WTC11 (cell line): ENCODE measurements around the gene TLE5. TPM values are rescaled to one million over a fixed set of nuclear protein-coding genes. Genes with fewer than 3 reads are reported as not detected.

Experiments
- ATAC-seq: fragments of 200-7000 bp; cut with Tn5 transposase; 2 replicates; pipeline ENCODE4 v1.10.0; 2021; ENCODE audit warnings: mild to moderate bottlenecking, moderate library complexity
- CTCF ChIA-PET: fragments of 300-600 bp; sonication (Branson Sonifier 250); formaldehyde crosslinking; loops from one replicate; lab custom pipeline; 2021; ENCODE audit warnings: antibody characterized with exemption; lab: Charles Lee
- POLR2A ChIA-PET: fragments of 350-600 bp; sonication (Branson Sonifier 250); formaldehyde crosslinking; loops from one replicate; lab custom pipeline; 2021; ENCODE audit warnings: antibody characterized with exemption; lab: Charles Lee
- DNase-seq: peaks from one replicate; pipeline ENCODE4 v3.0.0; 2021; ENCODE audit warnings: low spot score
- H3K27ac Mint-ChIP-seq: 2 replicates; pipeline ENCODE4 v1.8.0; 2021; ENCODE audit warnings: mixed read lengths
- H3K27me3 Mint-ChIP-seq: 2 replicates; pipeline ENCODE4 v1.8.0; 2021; ENCODE audit warnings: low read depth, mild to moderate bottlenecking, moderate library complexity, mixed read lengths
- H3K36me3 Mint-ChIP-seq: 2 replicates; pipeline ENCODE4 v1.8.0; 2021; ENCODE audit warnings: mixed read lengths
- H3K4me1 Mint-ChIP-seq: 2 replicates; pipeline ENCODE4 v1.8.0; 2022; ENCODE audit warnings: mixed read lengths
- H3K4me3 Mint-ChIP-seq: 2 replicates; pipeline ENCODE4 v1.8.0; 2021; ENCODE audit warnings: mild to moderate bottlenecking, moderate library complexity, mixed read lengths
- H3K9me3 Mint-ChIP-seq: 2 replicates; pipeline ENCODE4 v1.8.0; 2021; ENCODE audit warnings: mixed read lengths
- CBFB ChIP-seq: sonication (generic); formaldehyde crosslinking; IDR thresholded peaks from 2 replicates; pipeline ENCODE4 v1.8.1; 2022; ENCODE audit warnings: mild to moderate bottlenecking, low read depth, missing genetic modification reagents
- ERG ChIP-seq: fragments of 250-450 bp; sonication (Bioruptor Pico); IDR thresholded peaks from 2 replicates; pipeline ENCODE4 v1.8.0; 2021; ENCODE audit warnings: mild to moderate bottlenecking
- IRF2 ChIP-seq: sonication (generic); formaldehyde crosslinking; IDR thresholded peaks from 2 replicates; pipeline ENCODE4 v1.8.0; 2022; ENCODE audit warnings: low read depth, missing genetic modification reagents, borderline replicate concordance
- JAZF1 ChIP-seq: fragments of 250-450 bp; sonication (Bioruptor Pico); IDR thresholded peaks from 2 replicates; pipeline ENCODE4 v1.9.0; 2021; ENCODE audit warnings: moderate library complexity, mild to moderate bottlenecking, inconsistent platforms
- MXD4 ChIP-seq: fragments of 250-450 bp; sonication (Bioruptor Pico); IDR thresholded peaks from 2 replicates; pipeline ENCODE4 v1.8.0; 2021; ENCODE audit warnings: mild to moderate bottlenecking, moderate library complexity, borderline replicate concordance
- RELA ChIP-seq: sonication (generic); formaldehyde crosslinking; IDR thresholded peaks from 2 replicates; pipeline ENCODE4 v1.8.1; 2022; ENCODE audit warnings: missing genetic modification reagents, mild to moderate bottlenecking, borderline replicate concordance
- RORB ChIP-seq: fragments of 250-450 bp; sonication (Bioruptor Pico); IDR thresholded peaks from 2 replicates; pipeline ENCODE4 v1.9.0; 2021; ENCODE audit warnings: mild to moderate bottlenecking
- SMAD3 ChIP-seq: sonication (generic); formaldehyde crosslinking; IDR thresholded peaks from 2 replicates; pipeline ENCODE4 v1.8.0; 2022; ENCODE audit warnings: missing genetic modification reagents, mild to moderate bottlenecking, borderline replicate concordance
- TP53 ChIP-seq: sonication (generic); formaldehyde crosslinking; IDR thresholded peaks from 2 replicates; pipeline ENCODE4 v1.8.1; 2023; ENCODE audit warnings: mild to moderate bottlenecking, missing genetic modification reagents
- USF1 ChIP-seq: sonication (generic); formaldehyde crosslinking; IDR thresholded peaks from 2 replicates; pipeline ENCODE4 v1.8.0; 2022; ENCODE audit warnings: mild to moderate bottlenecking, missing genetic modification reagents
- ZNF121 ChIP-seq: sonication (generic); formaldehyde crosslinking; IDR thresholded peaks from 2 replicates; pipeline ENCODE4 v1.8.0; 2023; ENCODE audit warnings: missing genetic modification reagents
- ZNF423 ChIP-seq: fragments of 250-450 bp; sonication (Bioruptor Pico); IDR thresholded peaks from 2 replicates; pipeline ENCODE4 v2.1.2; 2022; ENCODE audit warnings: mild to moderate bottlenecking, moderate library complexity
- total RNA-seq: library from RNA; stranded (reverse); gene quantifications from 3 replicates; pipeline ENCODE4 v1.2.3, GENCODE V29; 2021
- TF ChIP-seq, protein P1 (sequence below): sonication (generic); formaldehyde crosslinking; IDR thresholded peaks from 2 replicates; pipeline ENCODE4 v1.8.0; 2023; ENCODE audit warnings: mild to moderate bottlenecking, missing genetic modification reagents
- TF ChIP-seq, protein P2 (sequence below): fragments of 200-600 bp; IDR thresholded peaks from 2 replicates; pipeline ENCODE4 v1.8.0; 2022; ENCODE audit warnings: antibody characterized with exemption

The TLE5 gene
- total RNA-seq, 1 experiment from 2014 or later, result 246 TPM

DNA sequence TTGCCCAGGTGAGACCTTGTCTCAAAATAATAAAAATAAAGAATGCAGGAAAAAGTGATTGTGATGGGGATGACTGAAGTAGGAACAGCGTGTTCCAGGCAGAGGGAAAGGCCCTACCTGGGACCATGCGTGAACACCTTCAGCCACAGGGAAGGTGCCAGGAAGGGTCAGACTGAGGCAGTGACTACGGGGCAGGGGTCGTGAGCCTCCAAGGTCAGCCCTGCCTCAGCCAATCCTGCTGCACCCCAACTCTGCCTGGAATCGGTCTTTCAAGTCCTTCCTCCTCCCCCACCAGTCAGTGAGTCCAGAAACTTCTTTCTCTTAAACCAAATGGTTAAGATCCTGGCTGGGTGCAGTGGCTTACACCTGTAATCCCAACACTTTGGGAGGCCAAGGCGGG, 17.1 kb downstream of the TLE5 start:
- CTCF ChIA-PET, result interaction anchor here (2.4 to 3.4 kb wide), 2 partner anchors 9 to 59 kb away, joined by 18 to 32 read pairs; no protein-coding TSS in a partner anchor
- POLR2A ChIA-PET, result interaction anchor here (2.2 kb wide), 1 partner anchor 9 kb away, joined by 17 read pairs; no protein-coding TSS in a partner anchor
- Mint-ChIP-seq H3K4me3 (no peak overlapping the region), H3K27me3 (peaks cover 40% of the 10 kb centered on the region), H3K4me1 (peaks cover 33% of the 10 kb centered on the region), H3K36me3 (no peaks in the 10 kb centered on the region), H3K9me3 (no peaks in the 10 kb centered on the region), H3K27ac (no peak overlapping the region)
- TF ChIP-seq, protein P1, sequence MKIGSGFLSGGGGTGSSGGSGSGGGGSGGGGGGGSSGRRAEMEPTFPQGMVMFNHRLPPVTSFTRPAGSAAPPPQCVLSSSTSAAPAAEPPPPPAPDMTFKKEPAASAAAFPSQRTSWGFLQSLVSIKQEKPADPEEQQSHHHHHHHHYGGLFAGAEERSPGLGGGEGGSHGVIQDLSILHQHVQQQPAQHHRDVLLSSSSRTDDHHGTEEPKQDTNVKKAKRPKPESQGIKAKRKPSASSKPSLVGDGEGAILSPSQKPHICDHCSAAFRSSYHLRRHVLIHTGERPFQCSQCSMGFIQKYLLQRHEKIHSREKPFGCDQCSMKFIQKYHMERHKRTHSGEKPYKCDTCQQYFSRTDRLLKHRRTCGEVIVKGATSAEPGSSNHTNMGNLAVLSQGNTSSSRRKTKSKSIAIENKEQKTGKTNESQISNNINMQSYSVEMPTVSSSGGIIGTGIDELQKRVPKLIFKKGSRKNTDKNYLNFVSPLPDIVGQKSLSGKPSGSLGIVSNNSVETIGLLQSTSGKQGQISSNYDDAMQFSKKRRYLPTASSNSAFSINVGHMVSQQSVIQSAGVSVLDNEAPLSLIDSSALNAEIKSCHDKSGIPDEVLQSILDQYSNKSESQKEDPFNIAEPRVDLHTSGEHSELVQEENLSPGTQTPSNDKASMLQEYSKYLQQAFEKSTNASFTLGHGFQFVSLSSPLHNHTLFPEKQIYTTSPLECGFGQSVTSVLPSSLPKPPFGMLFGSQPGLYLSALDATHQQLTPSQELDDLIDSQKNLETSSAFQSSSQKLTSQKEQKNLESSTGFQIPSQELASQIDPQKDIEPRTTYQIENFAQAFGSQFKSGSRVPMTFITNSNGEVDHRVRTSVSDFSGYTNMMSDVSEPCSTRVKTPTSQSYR (CRISPR knock-in tag), result no peak
- TF ChIP-seq SMAD3 (CRISPR knock-in tag) (no peak), MXD4 (CRISPR knock-in tag) (no peak), ERG (CRISPR knock-in tag) (no peak), USF1 (CRISPR knock-in tag) (no peak), CBFB (no peak)
- no peak for ATAC-seq
- no peak for DNase-seq

DNA sequence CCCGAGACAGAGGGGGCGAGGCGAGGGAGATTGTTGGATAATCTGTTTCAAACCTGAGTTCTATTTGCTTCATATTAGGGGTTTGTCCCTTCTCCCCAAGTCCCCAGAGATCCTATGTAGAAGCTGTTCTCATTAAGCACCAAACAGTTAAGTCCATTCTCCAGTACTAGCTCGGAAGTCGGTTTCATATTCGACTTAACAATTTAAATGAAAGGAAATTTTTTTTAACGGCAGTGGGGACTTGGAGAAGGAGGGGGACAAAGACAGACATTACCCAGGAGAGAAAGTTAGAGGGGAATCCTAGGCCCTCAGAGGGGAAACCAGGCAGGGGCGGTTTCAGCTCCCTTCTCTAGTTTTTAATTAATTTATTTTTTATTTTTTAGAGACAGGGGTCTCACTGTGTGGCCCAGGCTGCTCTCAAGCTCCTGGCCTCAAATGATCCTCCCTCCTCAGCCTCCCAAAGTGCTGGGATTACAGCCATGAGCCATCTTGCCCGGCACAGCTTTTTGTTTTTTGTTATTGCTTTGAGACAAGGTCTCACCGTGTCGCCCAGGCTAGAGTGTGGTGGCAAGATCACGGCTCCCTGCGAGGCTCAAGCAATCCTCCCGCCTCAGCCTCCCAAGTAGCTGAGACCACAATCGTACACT, 19.6 kb downstream of the TLE5 start:
- no peak for TF ChIP-seq IRF2 (CRISPR knock-in tag)
- no peak for TF ChIP-seq RORB (CRISPR knock-in tag)
- no peak for TF ChIP-seq TP53 (CRISPR knock-in tag)
- no peak for TF ChIP-seq JAZF1 (CRISPR knock-in tag)
- TF ChIP-seq, protein P2, sequence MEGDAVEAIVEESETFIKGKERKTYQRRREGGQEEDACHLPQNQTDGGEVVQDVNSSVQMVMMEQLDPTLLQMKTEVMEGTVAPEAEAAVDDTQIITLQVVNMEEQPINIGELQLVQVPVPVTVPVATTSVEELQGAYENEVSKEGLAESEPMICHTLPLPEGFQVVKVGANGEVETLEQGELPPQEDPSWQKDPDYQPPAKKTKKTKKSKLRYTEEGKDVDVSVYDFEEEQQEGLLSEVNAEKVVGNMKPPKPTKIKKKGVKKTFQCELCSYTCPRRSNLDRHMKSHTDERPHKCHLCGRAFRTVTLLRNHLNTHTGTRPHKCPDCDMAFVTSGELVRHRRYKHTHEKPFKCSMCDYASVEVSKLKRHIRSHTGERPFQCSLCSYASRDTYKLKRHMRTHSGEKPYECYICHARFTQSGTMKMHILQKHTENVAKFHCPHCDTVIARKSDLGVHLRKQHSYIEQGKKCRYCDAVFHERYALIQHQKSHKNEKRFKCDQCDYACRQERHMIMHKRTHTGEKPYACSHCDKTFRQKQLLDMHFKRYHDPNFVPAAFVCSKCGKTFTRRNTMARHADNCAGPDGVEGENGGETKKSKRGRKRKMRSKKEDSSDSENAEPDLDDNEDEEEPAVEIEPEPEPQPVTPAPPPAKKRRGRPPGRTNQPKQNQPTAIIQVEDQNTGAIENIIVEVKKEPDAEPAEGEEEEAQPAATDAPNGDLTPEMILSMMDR, result no peak
- TF ChIP-seq ZNF423 (CRISPR knock-in tag), result no peak
- TF ChIP-seq ZNF121 (CRISPR knock-in tag), result peak; percentile 60; the same call in 1 of the 2 replicates
- no peak for TF ChIP-seq RELA (CRISPR knock-in tag)
- Mint-ChIP-seq H3K4me3 (peak overlapping the region; percentile 58), H3K36me3 (no peaks in the 10 kb centered on the region), H3K27me3 (peaks cover 47% of the 10 kb centered on the region), H3K27ac (no peak overlapping the region), H3K4me1 (peaks cover 35% of the 10 kb centered on the region), H3K9me3 (no peaks in the 10 kb centered on the region)
- POLR2A ChIA-PET, result interaction anchor here (0.6 to 1.5 kb wide), 2 partner anchors 13 to 483 kb away, joined by 3 read pairs; no protein-coding TSS in a partner anchor
- no peak for DNase-seq
- CTCF ChIA-PET, result interaction anchor here (0.6 to 3.0 kb wide), 13 partner anchors 11 to 406 kb away, joined by 3 to 16 read pairs (median 4); no protein-coding TSS in a partner anchor
- ATAC-seq, result no peak
